H1 (cell line): ENCODE data around the gene OBSCN. TPM values are rescaled to one million over a fixed set of nuclear protein-coding genes. Genes with fewer than 3 reads are reported as not detected.

ENCODE experiments used
- BACH1 ChIP-seq: IDR thresholded peaks from 2 replicates; pipeline ENCODE4 v1.6.1; 2012; ENCODE audit warnings: low read length, improper control_type of control experiment
- CBX5 ChIP-seq: fragments of 300-800, 300-1000 bp; sonication (generic); IDR thresholded peaks from 2 replicates; pipeline ENCODE4 v1.7.1; 2016; ENCODE audit warnings: antibody characterized with exemption, low read length, low read depth
- CHD1 ChIP-seq: IDR thresholded peaks from 2 replicates; pipeline ENCODE4 v1.6.1; 2012; ENCODE audit warnings: low read depth, low read length, improper control_type of control experiment
- MAX ChIP-seq: IDR thresholded peaks from 2 replicates; pipeline ENCODE4 v1.6.1; 2012; ENCODE audit warnings: inconsistent platforms
- PHF8 ChIP-seq: fragments of 200-600 bp; sonication (generic); conservative IDR thresholded peaks from 2 replicates; pipeline ENCODE4 v1.7.1; 2012; ENCODE audit warnings: low read depth, mild to moderate bottlenecking, inconsistent platforms, low read length, moderate library complexity
- SIN3A ChIP-seq, 2 experiments: IDR thresholded peaks in 1 of 2; conservative IDR thresholded peaks in 1 of 2; 2 replicates each; pipeline ENCODE4 v1.6.1; 2011 to 2012; ENCODE audit warnings: low read length in 2 of 2, improper control_type of control experiment in 1 of 2, low read depth in 1 of 2, mild to moderate bottlenecking in 1 of 2
- SP1 ChIP-seq: IDR thresholded peaks from 2 replicates; pipeline ENCODE4 v1.6.1; 2011; ENCODE audit warnings: low read depth, low read length
- SP4 ChIP-seq: IDR thresholded peaks from 2 replicates; pipeline ENCODE4 v1.6.1; 2012; ENCODE audit warnings: low read length, inconsistent platforms
- SUZ12 ChIP-seq: fragments of 200-600 bp; sonication (generic); IDR thresholded peaks from 2 replicates; pipeline ENCODE4 v1.6.1; 2012; ENCODE audit warnings: mild to moderate bottlenecking, inconsistent platforms, low read length, moderate library complexity, mixed read lengths
- TAF1 ChIP-seq: IDR thresholded peaks from 2 replicates; pipeline ENCODE4 v1.6.1; 2011; ENCODE audit warnings: mild to moderate bottlenecking, low read depth, low read length
- polyA plus RNA-seq, 7 experiments: library from polyadenylated mRNA; depleted of rRNA in 3 of 7; stranded (reverse) in 5 of 7; unstranded in 2 of 7; fragments of >200 nt in 5 of 7; fragments of 200-250 nt in 2 of 7; gene quantifications; 1 replicate in 5 of 7; 2 replicates in 1 of 7; 4 replicates in 1 of 7; pipeline versions ENCODE4 v1.2.1 to v1.2.3, GENCODE V29; 2011 to 2013; ENCODE audit warnings: missing spikeins in 2 of 7, mixed read lengths in 2 of 7
- total RNA-seq: library from RNA; stranded (reverse); fragmentation: NEBNext Ultra II Directional; extraction: Animal tissue kit (Norgen Biotek cat#: 25700); gene quantifications from 2 replicates; pipeline ENCODE4 v1.2.1, GENCODE V29; 2021

Gene OBSCN
- total and polyA plus RNA-seq, 2 of the 8 experiments (the other 6 are each of a cell fraction or from before 2014, with no cell fraction given), result 7.5 to 28.4 TPM

GRCh38 chr1:228375578-228376261 lies 167.9 kb downstream of the OBSCN start (continued):
- no peak for TF ChIP-seq SP4
- no peak for TF ChIP-seq MAX
- no peak for TF ChIP-seq SP1
- TF ChIP-seq SUZ12, result no peak
- TF ChIP-seq BACH1, result no peak
- no peak for TF ChIP-seq SIN3A (conservative IDR thresholded peaks at IDR 0.05 in 1 of 2, IDR thresholded peaks at IDR 0.05 in 1 of 2; ENCODE audit: low read depth in 1 of 2, low read length in 2 of 2)
- no peak for TF ChIP-seq CBX5
- no peak for TF ChIP-seq TAF1
- no peak for TF ChIP-seq PHF8
- no peak for TF ChIP-seq CHD1
